ENCODE data around the gene FOXI2.

GRCh38 chr10:127687548-127687947 is 49.4 kb upstream of the FOXI2 start:
- TF ChIP-seq CTCF (conservative IDR thresholded peaks at IDR 0.05; ENCODE audit: low read depth, low read length) (no peak), EZH2 (IDR thresholded peaks at IDR 0.05; ENCODE audit: borderline replicate concordance, low read depth, low read length, poor library complexity, severe bottlenecking) (no peak)
